GM19023 (cell line): ENCODE measurements around the gene AGTR1.
"Not testable (repeated sequence)": the region's sequence is repeated elsewhere in the genome, so short reads cannot be mapped to it uniquely, and the experiment has no call there.

Experiments used
- ATAC-seq: cut with Tn5 transposase; IDR thresholded peaks from one replicate; pipeline ENCODE4 v1.9.1; 2021; ENCODE audit warnings: mild to moderate bottlenecking, moderate library complexity; ENCODE audit not compliant: unreplicated experiment

Gene AGTR1

DNA sequence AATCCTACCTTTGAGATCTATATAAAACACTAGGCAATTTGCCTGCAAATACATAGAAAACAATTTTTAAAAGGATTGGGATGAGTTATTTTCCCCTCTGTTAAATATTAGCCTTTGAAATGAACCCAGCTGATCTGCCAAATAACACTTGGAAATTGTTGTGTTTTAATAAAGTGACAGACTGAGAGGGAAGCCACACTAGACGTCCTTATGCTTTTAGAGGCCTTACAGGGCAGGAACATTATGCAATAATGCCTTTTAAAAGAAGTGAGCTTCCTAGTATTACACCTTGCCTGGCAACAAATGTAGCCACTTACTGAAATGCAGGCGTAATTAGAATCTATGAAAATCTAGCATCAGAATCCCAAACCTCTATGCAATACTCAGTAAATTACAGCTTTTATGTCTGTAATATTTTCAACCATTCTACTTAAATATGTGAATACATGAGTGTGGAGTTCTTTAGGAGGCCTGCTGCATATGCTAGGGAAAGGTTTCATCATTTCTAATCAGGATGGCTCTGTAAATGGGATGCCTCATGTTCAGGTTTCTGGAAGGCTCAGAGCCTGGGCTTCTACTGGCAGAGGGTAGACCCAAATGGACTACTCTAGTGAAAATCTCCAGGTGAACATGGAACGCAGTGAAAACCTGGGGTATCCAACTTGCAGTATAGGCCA is 20.3 kb downstream of the AGTR1 start:
- ATAC-seq: no peak

DNA sequence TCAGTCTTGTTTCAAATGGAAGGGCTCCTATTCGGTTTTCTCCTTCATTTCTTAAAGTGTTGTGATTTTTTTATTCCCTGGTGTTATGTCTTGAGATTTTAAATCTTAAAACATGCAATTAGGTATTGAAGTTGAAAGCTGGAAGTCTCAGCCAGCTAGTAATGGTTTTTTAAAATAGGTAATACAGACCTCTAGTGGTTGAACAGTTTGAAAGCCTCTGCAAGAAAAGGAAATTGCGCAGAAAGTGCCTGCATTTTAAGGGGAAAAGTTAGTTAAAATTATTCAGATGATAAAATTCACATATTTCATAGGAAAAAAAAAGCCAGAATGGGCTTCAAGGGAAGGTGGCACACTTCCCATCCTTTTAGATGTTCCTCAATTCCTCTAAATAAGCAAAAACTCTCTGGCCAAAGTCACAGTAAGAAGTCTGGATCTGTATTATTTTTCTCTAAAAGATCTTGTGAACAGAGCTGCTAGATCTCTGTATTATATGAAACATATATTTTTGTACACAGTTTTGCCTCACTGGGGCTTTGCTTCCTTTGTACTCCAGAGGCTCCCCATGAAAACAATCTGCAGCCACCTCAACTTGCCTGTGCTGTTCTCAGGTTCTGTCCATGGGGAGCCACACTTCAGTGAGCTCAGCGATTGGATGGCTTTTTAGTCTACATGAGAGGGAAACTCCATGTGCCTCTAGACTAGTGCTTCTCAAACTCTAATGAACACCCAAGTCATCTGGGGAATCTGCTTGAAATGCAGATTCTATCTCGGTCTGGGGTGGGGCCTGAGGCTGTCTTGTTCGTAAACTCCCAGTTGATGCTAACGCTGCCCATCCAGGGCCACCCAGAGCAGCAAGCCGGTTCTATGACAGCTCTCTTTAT is 21.5 kb downstream of the AGTR1 start:
- ATAC-seq: no peak

DNA sequence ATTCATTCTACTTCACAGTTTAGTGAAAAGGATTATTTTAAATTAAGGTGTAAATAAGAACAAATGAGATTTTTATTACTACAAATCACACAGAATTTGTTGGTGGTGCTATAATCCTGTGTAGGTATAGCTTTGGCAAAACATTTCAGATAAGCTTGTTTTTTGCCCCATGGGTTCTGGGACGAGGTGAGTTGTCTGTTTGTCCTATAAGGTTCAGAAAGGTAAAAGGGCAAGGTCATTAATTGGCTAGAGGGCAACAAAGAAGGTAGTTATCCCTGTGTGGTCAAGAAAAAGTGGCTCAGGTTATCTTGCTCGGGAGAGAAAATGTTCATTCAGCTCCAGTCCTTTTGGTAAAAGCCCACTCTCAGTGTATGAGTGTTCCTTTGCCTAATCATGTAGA is 23.2 kb downstream of the AGTR1 start:
- no peak for ATAC-seq

DNA sequence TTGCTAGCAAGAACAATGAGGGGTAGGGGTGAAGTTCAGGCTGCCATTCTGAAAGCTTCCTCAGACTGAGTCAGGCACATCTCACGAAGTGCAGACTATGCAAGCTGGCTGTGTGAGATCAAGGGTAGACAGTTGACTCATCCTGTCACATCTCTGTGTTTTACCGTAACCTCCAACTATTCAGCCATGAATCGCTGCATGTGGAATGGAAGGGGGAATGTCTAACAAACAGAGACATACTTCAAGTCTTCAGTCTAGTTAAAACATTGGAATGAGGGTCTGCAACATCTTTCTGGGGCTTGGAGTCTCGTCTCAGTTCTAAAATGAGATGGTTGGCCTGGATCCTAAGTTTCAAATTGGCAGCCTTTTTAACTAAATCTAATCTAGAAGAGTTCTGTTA is 25.9 kb downstream of the AGTR1 start:
- ATAC-seq: no peak

DNA sequence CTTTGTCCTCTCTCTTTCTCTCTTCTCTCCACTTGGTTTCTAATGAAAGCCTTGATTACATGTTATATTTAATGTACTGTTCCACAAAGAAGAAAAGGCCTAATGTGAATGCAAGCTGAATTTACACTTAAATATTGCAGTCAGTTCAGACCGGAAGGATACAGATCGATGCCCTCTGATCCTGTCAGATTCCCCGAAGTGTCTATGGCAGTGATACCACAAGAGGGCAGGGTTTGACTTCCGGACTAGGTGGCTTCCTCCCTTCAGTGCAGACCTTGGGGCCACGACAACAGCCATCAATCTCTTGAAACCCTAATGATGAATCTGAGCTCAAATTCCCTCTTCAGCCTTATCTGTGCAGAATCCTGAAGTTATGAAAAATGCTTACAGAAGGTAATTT is 29.5 kb downstream of the AGTR1 start:
- peak; percentile 82 for ATAC-seq

DNA sequence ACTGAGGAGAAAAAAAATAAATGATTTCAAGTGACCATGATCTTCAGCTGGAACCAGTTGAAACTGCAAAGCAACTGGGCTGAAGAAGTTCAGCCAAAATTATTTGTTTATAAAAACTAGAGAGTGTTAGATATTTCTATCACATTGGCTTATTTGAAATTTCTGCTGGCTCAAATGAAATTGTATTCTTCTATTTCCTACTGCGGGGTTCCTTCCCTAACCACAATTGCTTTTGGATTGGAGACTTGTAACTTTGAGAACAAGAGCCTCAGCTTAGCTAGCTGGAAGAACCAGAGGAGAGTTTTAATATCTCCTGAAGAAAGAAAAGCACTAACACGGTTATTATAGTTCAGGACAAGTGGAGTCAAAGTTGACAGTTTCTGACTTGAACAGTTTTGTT is 31.1 kb downstream of the AGTR1 start:
- no peak for ATAC-seq

DNA sequence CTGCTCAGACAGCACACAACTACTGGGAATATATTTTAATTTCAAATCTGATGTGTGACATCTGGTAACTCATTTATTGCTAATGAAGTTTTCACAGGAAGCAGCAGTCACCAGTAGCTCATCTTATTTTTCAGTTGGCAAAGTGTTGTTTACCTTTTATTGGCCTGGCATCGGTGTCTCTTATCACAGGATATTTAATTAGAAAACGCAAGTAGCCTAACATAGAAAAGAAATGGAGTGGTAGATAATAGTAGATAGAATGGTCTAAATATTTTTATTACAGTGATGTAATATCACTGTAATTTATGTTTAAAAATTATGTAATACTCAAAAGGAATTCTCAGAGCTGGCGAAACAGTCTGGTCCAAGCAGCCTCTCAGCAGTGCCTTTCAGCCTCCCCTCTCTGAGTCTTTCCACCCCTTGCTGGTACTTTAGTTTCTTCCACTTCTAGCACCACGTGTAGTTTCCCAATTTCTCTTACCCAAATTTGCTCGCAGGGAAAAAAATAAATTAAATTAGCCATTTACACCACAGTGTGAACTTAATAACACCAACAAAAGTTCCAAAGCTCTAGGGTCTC is 31.9 kb downstream of the AGTR1 start:
- ATAC-seq: no peak

DNA sequence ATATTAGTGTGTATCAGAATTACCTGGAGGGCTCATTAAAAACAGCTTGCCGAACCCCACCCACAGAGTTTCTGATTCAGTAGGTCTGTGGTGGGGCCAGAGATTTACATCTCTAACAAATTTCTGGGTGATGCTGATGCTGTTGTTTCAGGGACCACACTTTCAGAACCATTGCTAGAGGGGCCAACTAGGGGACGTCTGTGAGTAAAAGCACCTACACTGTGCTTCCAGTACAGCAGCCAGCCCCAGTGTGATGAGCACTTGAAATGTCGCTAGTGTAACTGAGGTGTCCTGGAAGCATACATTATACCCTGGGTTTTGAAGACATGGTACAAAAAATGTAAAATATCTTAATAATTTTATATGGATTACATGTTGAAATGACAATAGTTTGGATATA is 33.0 kb downstream of the AGTR1 start:
- ATAC-seq: no peak

DNA sequence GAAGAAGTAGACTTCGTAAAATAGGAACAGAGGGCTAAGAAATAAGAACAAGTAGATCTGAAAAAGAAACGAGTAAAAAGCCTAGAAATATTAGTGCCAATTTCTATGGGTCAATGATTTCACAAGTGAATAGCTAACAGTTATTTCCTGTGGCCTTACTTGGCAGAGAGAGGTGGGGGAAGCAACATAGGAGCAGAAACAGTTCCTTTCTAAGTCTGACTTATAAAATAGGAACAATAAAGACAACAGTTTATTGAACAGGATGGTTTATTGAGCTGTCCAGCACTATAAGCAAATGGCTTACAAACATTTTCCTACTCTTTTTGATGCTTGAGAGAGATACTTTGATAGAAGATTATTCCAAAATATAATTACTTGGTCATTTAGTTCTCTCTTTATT is 37.9 kb downstream of the AGTR1 start:
- no peak for ATAC-seq

DNA sequence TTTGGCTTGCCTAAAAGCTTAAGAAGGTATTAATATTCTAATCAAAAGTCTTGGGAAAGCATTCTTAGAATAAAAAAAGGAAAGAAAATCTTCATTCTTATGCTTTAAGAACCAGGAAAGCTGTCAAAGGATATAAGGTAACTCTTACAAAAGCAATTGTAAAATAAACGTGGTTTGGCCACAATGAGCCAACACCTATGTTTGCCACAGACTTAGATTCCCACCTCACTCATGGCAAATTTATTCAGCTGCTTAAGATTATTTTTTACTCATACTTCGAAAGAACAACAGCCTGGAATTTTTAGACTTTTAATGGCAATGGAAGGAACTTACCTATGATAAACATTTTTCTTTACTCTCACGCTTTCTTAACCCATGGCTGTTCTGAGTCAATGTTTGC is 38.4 kb downstream of the AGTR1 start:
- no peak for ATAC-seq

DNA sequence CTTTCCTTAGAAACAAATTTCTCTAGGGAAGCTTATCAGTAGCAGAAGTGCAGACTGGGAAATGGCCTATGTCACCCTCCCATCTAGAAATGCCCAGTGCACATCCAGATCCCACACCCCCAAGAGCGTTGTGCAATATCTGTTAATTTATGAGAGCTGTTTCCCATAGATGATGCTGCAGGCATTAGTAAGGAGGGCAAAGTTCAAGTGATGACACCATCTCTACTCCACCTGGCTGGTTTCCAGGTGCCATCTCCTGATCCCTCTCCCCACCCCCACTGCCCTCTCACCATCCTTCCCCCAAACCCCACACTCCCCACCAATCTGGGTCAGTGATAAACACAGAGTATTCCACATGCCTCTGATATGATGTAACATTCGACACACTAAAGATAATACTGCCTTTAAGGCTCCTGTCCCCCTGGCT is 39.4 kb downstream of the AGTR1 start:
- no peak for ATAC-seq

DNA sequence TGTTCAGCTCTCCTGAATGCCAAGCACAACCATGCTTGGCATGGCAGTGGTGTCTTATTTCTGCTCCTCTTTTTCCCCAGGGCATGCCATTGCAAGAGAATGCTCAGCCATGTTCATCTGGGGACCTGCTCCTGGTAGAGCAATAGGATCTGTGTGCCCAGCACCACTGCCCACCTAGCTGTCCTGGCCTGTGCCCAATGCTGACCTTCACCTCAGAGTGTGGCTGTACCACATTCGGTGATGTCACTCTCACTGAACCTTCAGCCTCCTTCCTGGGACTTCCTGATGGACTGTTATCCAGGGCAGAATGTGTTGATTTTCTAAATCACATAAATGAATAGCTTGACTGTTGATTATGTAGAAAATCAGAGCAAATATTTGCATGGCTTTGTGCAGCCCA is 42.0 kb downstream of the AGTR1 start:
- no peak for ATAC-seq

DNA sequence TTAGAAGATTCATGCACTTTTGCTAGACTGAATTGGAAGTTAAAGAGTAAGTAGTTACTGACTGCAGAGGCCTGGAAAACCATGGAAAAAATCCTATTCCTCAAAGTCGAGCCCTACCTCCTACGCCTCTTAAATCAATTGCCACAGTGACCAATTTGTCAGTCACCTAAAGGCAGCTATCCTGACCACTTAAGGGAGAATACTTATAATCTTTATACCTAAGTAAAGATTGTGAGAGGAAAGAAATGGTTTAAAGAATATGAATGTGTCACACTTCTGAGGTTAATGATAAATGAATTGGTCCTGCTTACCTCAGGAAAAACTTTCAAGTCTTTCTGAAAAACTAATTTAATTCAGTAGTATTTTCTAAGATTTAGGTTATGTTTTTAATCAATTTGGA is 42.6 kb downstream of the AGTR1 start:
- no peak for ATAC-seq

DNA sequence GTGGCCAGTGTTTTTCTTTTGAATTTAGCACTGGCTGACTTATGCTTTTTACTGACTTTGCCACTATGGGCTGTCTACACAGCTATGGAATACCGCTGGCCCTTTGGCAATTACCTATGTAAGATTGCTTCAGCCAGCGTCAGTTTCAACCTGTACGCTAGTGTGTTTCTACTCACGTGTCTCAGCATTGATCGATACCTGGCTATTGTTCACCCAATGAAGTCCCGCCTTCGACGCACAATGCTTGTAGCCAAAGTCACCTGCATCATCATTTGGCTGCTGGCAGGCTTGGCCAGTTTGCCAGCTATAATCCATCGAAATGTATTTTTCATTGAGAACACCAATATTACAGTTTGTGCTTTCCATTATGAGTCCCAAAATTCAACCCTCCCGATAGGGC is 43.5 kb downstream of the AGTR1 start:
- no peak for ATAC-seq

DNA sequence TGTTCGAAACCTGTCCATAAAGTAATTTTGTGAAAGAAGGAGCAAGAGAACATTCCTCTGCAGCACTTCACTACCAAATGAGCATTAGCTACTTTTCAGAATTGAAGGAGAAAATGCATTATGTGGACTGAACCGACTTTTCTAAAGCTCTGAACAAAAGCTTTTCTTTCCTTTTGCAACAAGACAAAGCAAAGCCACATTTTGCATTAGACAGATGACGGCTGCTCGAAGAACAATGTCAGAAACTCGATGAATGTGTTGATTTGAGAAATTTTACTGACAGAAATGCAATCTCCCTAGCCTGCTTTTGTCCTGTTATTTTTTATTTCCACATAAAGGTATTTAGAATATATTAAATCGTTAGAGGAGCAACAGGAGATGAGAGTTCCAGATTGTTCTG is 44.4 kb downstream of the AGTR1 start:
- no peak for ATAC-seq

DNA sequence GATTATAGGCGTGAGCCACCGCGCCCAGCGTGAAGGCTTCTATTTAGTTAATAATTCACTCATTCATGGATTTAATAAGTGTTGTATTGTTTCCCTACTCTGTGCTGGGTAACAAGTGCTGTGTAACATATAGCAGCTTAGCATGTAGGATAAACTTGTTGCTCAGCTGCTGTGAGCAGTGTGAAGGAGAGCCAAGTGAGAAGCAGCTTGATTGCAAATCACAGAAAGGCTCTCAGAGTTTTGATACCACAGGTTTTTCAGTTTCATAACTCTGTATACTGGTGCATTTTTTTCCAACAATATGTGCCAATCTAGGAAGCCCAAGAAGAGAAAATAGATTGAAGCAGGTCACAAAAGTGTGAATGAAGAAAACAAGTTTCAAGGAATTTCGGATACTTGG is 48.4 kb downstream of the AGTR1 start:
- no peak for ATAC-seq

DNA sequence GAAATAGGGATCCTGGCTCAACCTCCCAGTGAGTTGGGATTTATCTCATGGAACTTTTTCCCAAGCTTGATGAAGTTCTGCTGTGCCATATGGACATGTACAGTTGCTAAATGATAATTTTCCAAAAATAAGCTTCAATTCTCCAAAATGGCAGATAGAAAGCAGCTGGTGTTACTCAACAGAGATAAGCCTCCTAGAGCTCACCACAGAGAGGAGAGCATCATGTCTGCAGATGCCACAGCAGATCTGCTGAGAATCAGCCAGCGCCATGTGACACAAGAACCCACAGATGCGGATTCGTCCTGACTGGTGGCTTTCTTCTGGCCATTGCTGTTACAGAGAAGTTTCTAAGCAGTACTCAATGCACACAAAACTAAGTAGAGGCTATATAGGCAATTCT is 50.6 kb downstream of the AGTR1 start:
- no peak for ATAC-seq

DNA sequence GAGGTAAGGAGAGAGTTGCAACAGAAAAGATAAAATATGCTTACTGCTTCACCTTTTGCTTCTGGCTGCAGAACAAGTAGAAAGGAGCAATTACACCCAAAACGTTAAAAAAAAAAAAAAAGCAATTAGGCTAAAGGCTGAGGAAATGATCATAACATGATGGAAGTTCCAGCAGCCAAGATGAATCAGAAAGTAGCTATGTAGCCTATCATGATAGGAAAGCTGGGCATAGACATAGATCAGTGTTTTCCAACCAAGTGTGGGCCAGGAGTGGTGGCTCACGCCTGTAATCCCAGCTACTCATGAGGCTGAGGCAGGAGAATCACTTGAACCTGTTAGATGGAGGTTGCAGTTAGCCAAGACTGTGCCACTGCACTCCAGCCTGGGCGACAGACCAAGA is 52.6 kb downstream of the AGTR1 start:
- no peak for ATAC-seq

DNA sequence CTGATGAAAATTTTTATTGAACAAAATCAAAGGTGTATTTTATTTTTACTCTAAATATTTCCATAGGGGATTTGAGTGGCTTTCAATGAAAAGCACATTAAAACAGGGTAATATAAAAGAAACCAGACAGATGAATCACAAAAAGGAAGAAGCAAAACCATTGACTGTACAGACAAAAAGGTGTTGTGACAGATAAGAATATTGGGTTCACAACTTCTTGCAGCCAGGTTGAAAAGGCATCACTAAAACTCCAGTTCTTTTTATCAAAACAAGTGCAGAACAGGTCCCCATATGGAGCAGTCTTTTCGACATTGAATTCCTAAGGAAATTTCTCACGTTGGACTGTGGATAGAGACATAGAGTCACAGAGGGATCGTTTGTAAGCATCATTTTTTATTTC is 53.8 kb downstream of the AGTR1 start:
- ATAC-seq: no peak

DNA sequence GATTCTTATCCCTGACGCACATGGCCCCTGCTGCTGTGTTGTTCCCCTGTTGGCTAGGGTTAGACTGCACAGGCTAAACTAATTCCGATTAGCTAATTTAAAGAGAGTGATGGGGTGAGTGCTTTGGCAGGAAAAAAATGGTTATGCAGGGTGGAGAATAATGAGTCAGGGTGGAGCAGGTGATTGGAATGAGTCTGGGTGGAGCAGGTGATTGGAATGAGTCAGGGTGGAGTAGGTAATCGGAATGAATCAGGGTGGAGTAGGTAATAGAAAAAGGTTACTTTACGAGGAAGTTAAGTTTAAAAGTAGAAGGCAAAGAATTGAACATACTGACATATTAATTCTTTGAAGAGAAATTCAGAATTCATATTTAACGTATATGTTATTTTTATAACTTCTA is 55.7 kb downstream of the AGTR1 start:
- not testable (repeated sequence) for ATAC-seq

DNA sequence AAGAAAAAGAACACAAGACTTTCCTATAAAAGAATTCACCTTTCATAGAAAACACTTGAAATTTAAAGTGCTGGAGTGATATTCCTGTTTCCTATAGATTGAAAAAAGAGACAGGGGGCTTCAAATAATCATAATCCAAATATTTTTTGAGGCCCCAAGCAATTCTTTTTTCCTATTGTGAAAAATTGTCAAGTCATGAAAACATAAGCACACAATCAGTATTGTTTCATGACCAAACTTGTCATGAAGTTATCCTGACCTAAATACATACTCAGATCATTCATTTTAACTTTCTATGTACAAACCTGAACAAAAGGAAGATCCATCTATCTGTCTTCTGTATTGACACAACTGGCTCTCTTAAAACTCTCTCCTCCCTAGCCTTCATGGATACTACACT is 57.9 kb downstream of the AGTR1 start:
- no peak for ATAC-seq

DNA sequence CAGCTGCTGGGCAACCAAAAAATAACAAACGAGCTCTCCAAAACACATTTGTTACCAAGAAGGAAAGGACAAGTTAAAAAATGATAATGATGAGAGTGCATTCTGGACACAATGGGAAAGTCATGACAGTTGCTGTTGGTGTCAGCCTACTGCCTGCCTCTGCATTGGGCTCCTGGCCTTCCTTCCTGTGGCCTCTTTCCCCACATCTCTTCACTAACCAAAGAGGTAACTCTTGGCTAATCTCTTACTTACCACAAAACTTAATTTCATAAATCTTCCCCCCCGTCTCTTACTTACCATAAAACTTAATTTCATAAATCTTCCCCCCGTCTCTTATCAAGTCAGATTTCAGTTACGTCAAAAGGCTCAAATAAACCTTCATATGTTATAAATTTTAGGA is 58.6 kb downstream of the AGTR1 start:
- no peak for ATAC-seq
